ENCODE results near the gene NFYC.
A peak's percentile ranks its signal among the peaks of the same experiment; 100 is the strongest.

The NFYC gene

GRCh38 chr1:40659649-40659947 is 31.9 kb upstream of the NFYC start:
- DNase-seq (ENCODE audit: insufficient read length, low spot score) (no peak), FAIRE-seq (no peak)
- no peak for TF ChIP-seq POLR2A (IDR thresholded peaks at IDR 0.05; ENCODE audit: low read depth, low read length)

- no peak for TF ChIP-seq POLR2A (IDR thresholded peaks at IDR 0.05; ENCODE audit: low read depth, low read length)
- DNase-seq (ENCODE audit: insufficient read length, low spot score): no peak
- no peak for FAIRE-seq
Observed at GRCh38 chr1:40661678-40662077, 29.8 kb upstream of the NFYC start.

GRCh38 chr1:40662151-40662550 is 29.4 kb upstream of the NFYC start:
- FAIRE-seq: no peak
- TF ChIP-seq POLR2A (IDR thresholded peaks at IDR 0.05; ENCODE audit: low read depth, low read length): no peak
- peak; percentile 49 for DNase-seq (ENCODE audit: insufficient read length, low spot score)

GRCh38 chr1:40662864-40663263 is 28.6 kb upstream of the NFYC start:
- FAIRE-seq (peak; percentile 93), DNase-seq (ENCODE audit: insufficient read length, low spot score) (peak; percentile 93)
- no peak for TF ChIP-seq POLR2A (IDR thresholded peaks at IDR 0.05; ENCODE audit: low read depth, low read length)

- DNase-seq (ENCODE audit: insufficient read length, low spot score) (no peak), FAIRE-seq (no peak)
- no peak for TF ChIP-seq POLR2A (IDR thresholded peaks at IDR 0.05; ENCODE audit: low read depth, low read length)
Observed at GRCh38 chr1:40663324-40664166, 28.0 kb upstream of the NFYC start.

GRCh38 chr1:40664167-40664537 is 27.4 kb upstream of the NFYC start:
- no peak for TF ChIP-seq POLR2A (IDR thresholded peaks at IDR 0.05; ENCODE audit: low read depth, low read length)
- FAIRE-seq: no peak
- no peak for DNase-seq (ENCODE audit: insufficient read length, low spot score)

- FAIRE-seq (no peak), DNase-seq (ENCODE audit: insufficient read length, low spot score) (no peak)
Observed at GRCh38 chr1:40664791-40665190, 26.7 kb upstream of the NFYC start.

GRCh38 chr1:40665335-40666171 is 26.0 kb upstream of the NFYC start, which contains the start of gene RIMS3:
Gene RIMS3 (minus strand): TSS chr1:40665682. CDS start chr1:40641925, 23,757 bp downstream.
- no peak for TF ChIP-seq POLR2A (IDR thresholded peaks at IDR 0.05; ENCODE audit: low read depth, low read length)
- DNase-seq (ENCODE audit: insufficient read length, low spot score) (peak; percentile 90), FAIRE-seq (no peak)

More at GRCh38 chr1:40664791-40665190, 26.7 kb upstream of the NFYC start:
- no peak for TF ChIP-seq POLR2A (IDR thresholded peaks at IDR 0.05; ENCODE audit: low read depth, low read length)

GRCh38 chr1:40668769-40669525 is 22.6 kb upstream of the NFYC start:
- no peak for TF ChIP-seq POLR2A (IDR thresholded peaks at IDR 0.05; ENCODE audit: low read depth, low read length)
- FAIRE-seq: peak; percentile 27

GRCh38 chr1:40673452-40673851 is 18.1 kb upstream of the NFYC start:
- FAIRE-seq (no peak), DNase-seq (ENCODE audit: insufficient read length, low spot score) (no peak)
- no peak for TF ChIP-seq POLR2A (IDR thresholded peaks at IDR 0.05; ENCODE audit: low read depth, low read length)

More at GRCh38 chr1:40668769-40669525, 22.6 kb upstream of the NFYC start:
- DNase-seq (ENCODE audit: insufficient read length, low spot score): peak; percentile 90

GRCh38 chr1:40676501-40676900 is 15.0 kb upstream of the NFYC start:
- TF ChIP-seq POLR2A (IDR thresholded peaks at IDR 0.05; ENCODE audit: low read depth, low read length): no peak
- DNase-seq (ENCODE audit: insufficient read length, low spot score): no peak
- FAIRE-seq: no peak

GRCh38 chr1:40679165-40679953 is 12.1 kb upstream of the NFYC start:
- no peak for FAIRE-seq
- no peak for DNase-seq (ENCODE audit: insufficient read length, low spot score)
- TF ChIP-seq POLR2A (IDR thresholded peaks at IDR 0.05; ENCODE audit: low read depth, low read length): no peak

GRCh38 chr1:40684669-40685068 is 6.8 kb upstream of the NFYC start:
- FAIRE-seq (no peak), DNase-seq (ENCODE audit: insufficient read length, low spot score) (no peak)

More at GRCh38 chr1:40684669-40685068, 6.8 kb upstream of the NFYC start:
- no peak for TF ChIP-seq POLR2A (IDR thresholded peaks at IDR 0.05; ENCODE audit: low read depth, low read length)
